ENCODE results near the gene GNL3L. TPM values are rescaled to one million over a fixed set of nuclear protein-coding genes. Genes with fewer than 3 reads are reported as not detected.
"Not testable (repeated sequence)": the region's sequence is repeated elsewhere in the genome, so short reads cannot be mapped to it uniquely, and the experiment has no call there.

The GNL3L gene
- total RNA-seq, 1 experiment from 2014 or later = 39.3 TPM

DNA sequence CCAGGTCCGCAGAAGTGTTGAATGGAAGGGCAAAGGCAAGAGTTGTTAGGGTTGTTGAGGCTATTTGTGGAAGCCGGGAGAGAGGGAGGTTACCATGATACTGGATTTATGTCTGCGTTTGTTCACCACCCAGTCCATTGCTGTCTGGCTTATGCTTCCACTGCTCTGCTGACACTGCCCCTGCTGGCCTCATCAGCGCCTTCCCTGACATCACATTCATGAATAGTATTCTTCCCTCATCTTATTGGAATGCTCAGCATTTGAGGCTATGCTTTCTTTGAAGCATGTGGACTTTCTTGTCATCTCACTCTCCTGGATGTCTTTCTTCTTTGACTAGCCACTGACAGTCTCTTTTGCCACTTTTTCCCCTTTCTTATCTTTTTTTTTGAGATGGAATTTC lies 10.3 kb downstream of the GNL3L start:
- H3K9ac ChIP-seq (ENCODE audit: low read length) = no peak overlapping the region
- no peak overlapping the region for H2AFZ ChIP-seq (ENCODE audit: low read length)
- H3K4me1 ChIP-seq (ENCODE audit: low read length) = no peaks in the 10 kb centered on the region
- H3K27ac ChIP-seq (ENCODE audit: low read length) = no peak overlapping the region
- H3K79me2 ChIP-seq (ENCODE audit: low read length) = peaks cover 8% of the 10 kb centered on the region
- H3K4me3 ChIP-seq (ENCODE audit: low read length) = no peak overlapping the region
- no peak for DNase-seq
- H3K36me3 ChIP-seq (ENCODE audit: insufficient read depth, low read length) = peaks cover 15% of the 10 kb centered on the region
- H3K9me3 ChIP-seq (ENCODE audit: low read length) = no peaks in the 10 kb centered on the region
- no peaks in the 10 kb centered on the region for H3K9me2 ChIP-seq (replicated peaks; ENCODE audit: insufficient read depth, low read length)
- H3K4me2 ChIP-seq (ENCODE audit: low read depth, low read length, poor library complexity, severe bottlenecking) = no peak overlapping the region
- H4K20me1 ChIP-seq (ENCODE audit: insufficient read depth, low read depth, low read length) = no peaks in the 10 kb centered on the region
- no peaks in the 10 kb centered on the region for H3K27me3 ChIP-seq (ENCODE audit: low read length)

DNA sequence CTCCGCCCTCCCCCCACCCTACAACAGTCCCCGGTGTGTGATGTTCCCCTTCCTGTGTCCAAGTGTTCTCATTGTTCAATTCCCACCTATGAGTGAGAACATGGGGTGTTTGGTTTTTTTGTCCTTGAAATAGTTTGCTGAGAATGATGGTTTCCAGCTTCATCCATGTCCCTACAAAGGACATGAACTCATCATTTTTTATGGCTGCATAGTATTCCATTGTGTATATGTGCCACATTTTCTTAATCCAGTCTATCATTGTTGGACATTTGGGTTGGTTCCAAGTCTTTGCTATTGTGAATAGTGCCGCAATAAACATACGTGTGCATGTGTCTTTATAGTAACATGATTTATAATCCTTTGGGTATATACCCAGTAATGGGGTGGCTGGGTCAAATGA lies 12.2 kb downstream of the GNL3L start:
- H3K27ac ChIP-seq (ENCODE audit: low read length); H3K9me2 ChIP-seq (replicated peaks; ENCODE audit: insufficient read depth, low read length); H3K27me3 ChIP-seq (ENCODE audit: low read length); H2AFZ ChIP-seq (ENCODE audit: low read length); H3K4me2 ChIP-seq (ENCODE audit: low read depth, low read length, poor library complexity, severe bottlenecking); H4K20me1 ChIP-seq (ENCODE audit: insufficient read depth, low read depth, low read length); H3K79me2 ChIP-seq (ENCODE audit: low read length); H3K9me3 ChIP-seq (ENCODE audit: low read length); H3K9ac ChIP-seq (ENCODE audit: low read length); DNase-seq; H3K4me3 ChIP-seq (ENCODE audit: low read length); H3K4me1 ChIP-seq (ENCODE audit: low read length): not testable (repeated sequence)
- H3K36me3 ChIP-seq (ENCODE audit: insufficient read depth, low read length) = peaks cover 19% of the 10 kb centered on the region

DNA sequence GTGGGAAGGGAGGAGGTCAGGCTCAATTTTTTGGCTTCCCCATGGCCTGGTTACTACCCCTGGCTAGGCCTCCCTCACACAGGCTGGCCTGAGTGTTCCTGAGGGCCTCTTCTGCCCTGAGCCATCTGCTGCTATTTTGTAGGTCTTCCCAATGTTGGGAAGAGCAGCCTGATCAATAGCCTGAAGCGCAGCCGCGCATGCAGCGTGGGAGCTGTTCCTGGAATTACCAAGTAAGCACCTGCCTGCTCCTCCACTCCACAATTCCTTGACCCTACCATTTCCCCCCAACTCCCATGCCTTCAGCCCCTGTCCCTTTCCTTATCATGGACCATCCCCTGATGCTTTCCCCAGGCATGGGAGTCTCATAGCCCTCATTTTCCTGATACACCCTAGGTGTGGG lies 20.8 kb downstream of the GNL3L start:
- no peak overlapping the region for H3K4me3 ChIP-seq (ENCODE audit: low read length)
- H3K4me2 ChIP-seq (ENCODE audit: low read depth, low read length, poor library complexity, severe bottlenecking) = no peak overlapping the region
- no peaks in the 10 kb centered on the region for H3K27me3 ChIP-seq (ENCODE audit: low read length)
- H3K36me3 ChIP-seq (ENCODE audit: insufficient read depth, low read length) = peaks cover 12% of the 10 kb centered on the region; the same call in 1 of the 2 replicates
- no peaks in the 10 kb centered on the region for H3K9me2 ChIP-seq (replicated peaks; ENCODE audit: insufficient read depth, low read length)
- DNase-seq = no peak
- H2AFZ ChIP-seq (ENCODE audit: low read length) = no peak overlapping the region
- H3K9me3 ChIP-seq (ENCODE audit: low read length) = no peaks in the 10 kb centered on the region
- H3K79me2 ChIP-seq (ENCODE audit: low read length) = no peaks in the 10 kb centered on the region
- H4K20me1 ChIP-seq (ENCODE audit: insufficient read depth, low read depth, low read length) = no peaks in the 10 kb centered on the region
- no peak overlapping the region for H3K9ac ChIP-seq (ENCODE audit: low read length)
- no peaks in the 10 kb centered on the region for H3K4me1 ChIP-seq (ENCODE audit: low read length)
- no peak overlapping the region for H3K27ac ChIP-seq (ENCODE audit: low read length)

DNA sequence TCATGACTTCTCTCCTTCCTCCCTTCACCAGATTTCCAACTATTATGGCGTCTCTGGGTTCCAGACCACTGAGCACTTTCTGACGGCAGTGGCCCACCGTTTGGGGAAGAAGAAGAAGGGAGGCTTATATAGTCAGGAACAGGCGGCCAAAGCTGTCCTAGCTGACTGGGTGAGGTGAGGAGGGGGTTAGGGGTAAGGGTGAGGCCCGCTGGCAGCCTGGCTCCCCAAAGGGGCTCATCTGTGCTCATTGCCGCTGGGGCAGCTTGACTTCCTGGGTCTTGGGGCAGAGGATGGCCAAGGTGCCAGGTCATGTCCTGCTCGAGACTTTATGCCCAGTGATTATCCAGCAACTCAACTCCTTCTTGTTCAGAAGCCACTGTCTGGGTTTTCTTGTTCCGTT lies 21.8 kb downstream of the GNL3L start:
- no peaks in the 10 kb centered on the region for H3K79me2 ChIP-seq (ENCODE audit: low read length)
- DNase-seq = no peak
- no peak overlapping the region for H3K4me3 ChIP-seq (ENCODE audit: low read length)
- H3K36me3 ChIP-seq (ENCODE audit: insufficient read depth, low read length) = peaks cover 17% of the 10 kb centered on the region; the same call in 1 of the 2 replicates
- H3K4me1 ChIP-seq (ENCODE audit: low read length) = no peaks in the 10 kb centered on the region
- no peak overlapping the region for H3K27ac ChIP-seq (ENCODE audit: low read length)
- no peaks in the 10 kb centered on the region for H3K9me2 ChIP-seq (replicated peaks; ENCODE audit: insufficient read depth, low read length)
- H3K9ac ChIP-seq (ENCODE audit: low read length) = no peak overlapping the region
- H3K27me3 ChIP-seq (ENCODE audit: low read length) = no peaks in the 10 kb centered on the region
- no peaks in the 10 kb centered on the region for H3K9me3 ChIP-seq (ENCODE audit: low read length)
- no peak overlapping the region for H3K4me2 ChIP-seq (ENCODE audit: low read depth, low read length, poor library complexity, severe bottlenecking)
- no peaks in the 10 kb centered on the region for H4K20me1 ChIP-seq (ENCODE audit: insufficient read depth, low read depth, low read length)
- no peak overlapping the region for H2AFZ ChIP-seq (ENCODE audit: low read length)

DNA sequence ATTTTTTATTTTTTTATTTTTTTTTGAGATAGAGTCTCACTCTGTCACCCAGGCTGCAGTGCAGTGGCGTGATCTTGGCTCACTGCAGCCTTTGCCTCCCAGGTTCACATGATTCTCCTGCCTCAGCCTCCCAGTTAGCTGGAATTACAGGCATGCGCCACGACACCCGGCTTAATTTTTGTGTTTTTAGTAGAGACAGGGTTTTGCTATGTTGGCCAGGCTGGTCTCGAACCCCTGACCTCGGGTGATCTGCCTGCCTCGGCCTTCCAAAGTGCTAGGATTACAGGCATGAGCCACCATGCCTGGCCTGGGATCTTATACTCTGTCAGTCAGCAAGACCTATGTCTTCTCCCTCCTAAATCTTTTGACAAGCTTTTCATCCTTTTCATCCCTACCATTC lies 25.0 kb downstream of the GNL3L start:
- peaks cover 24% of the 10 kb centered on the region for H3K36me3 ChIP-seq (ENCODE audit: insufficient read depth, low read length)
- not testable (repeated sequence) for H3K9me2 ChIP-seq (replicated peaks; ENCODE audit: insufficient read depth, low read length); H3K4me1 ChIP-seq (ENCODE audit: low read length); H4K20me1 ChIP-seq (ENCODE audit: insufficient read depth, low read depth, low read length); DNase-seq; H3K27me3 ChIP-seq (ENCODE audit: low read length); H3K79me2 ChIP-seq (ENCODE audit: low read length); H3K4me2 ChIP-seq (ENCODE audit: low read depth, low read length, poor library complexity, severe bottlenecking); H3K9me3 ChIP-seq (ENCODE audit: low read length); H3K27ac ChIP-seq (ENCODE audit: low read length); H3K4me3 ChIP-seq (ENCODE audit: low read length); H2AFZ ChIP-seq (ENCODE audit: low read length); H3K9ac ChIP-seq (ENCODE audit: low read length)

DNA sequence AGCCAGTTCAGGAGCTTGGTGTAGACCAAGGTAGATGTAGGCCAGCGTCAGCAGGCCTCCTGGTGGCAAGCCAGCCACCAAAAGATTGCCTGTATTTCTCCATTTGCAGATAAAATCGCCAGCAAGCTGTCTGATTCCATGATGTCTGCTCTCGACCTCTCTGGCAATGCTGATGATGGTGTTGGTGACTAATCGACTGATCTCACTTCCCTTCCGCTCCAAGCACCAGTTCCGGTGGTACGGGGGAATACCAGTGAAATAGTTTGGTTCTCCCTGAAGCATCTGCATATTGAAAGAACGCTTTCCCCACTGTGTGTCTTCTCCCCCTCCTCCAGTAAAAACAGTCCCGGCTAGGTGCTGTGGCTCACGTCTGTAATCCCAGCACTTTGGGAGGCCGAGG lies 30.4 kb downstream of the GNL3L start:
- Histone ChIP-seq H3K79me2 (ENCODE audit: low read length) (no peaks in the 10 kb centered on the region), H3K4me1 (ENCODE audit: low read length) (no peaks in the 10 kb centered on the region), H3K9me3 (ENCODE audit: low read length) (no peaks in the 10 kb centered on the region), H4K20me1 (ENCODE audit: insufficient read depth, low read depth, low read length) (no peaks in the 10 kb centered on the region), H2AFZ (ENCODE audit: low read length) (no peak overlapping the region), H3K9me2 (replicated peaks; ENCODE audit: insufficient read depth, low read length) (no peaks in the 10 kb centered on the region), H3K27me3 (ENCODE audit: low read length) (no peaks in the 10 kb centered on the region), H3K4me2 (ENCODE audit: low read depth, low read length, poor library complexity, severe bottlenecking) (no peak overlapping the region), H3K36me3 (ENCODE audit: insufficient read depth, low read length) (peaks cover 25% of the 10 kb centered on the region), H3K9ac (ENCODE audit: low read length) (no peak overlapping the region), H3K27ac (ENCODE audit: low read length) (no peak overlapping the region), H3K4me3 (ENCODE audit: low read length) (no peak overlapping the region)
- no peak for DNase-seq

DNA sequence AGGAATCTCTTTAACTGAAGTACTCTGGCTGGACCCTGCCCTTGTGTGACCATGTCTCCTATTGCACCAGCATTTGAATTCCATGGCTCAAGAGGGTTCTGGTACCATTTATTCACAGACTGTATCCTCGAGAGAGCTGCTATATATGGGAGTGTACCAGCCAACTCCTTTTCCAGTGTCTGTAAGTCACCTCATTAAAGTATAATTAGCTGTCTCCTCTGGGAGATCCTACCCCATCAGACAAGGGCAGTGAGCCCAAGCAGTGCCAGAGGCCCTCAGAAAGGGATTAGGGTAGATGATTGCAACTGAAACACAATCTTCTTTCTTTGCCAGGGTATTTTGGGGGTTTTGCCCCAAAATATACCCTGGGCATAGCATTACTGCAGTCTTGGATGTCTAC lies 31.6 kb downstream of the GNL3L start:
- no peak for DNase-seq
- Histone ChIP-seq H3K9ac (ENCODE audit: low read length) (no peak overlapping the region), H4K20me1 (ENCODE audit: insufficient read depth, low read depth, low read length) (no peaks in the 10 kb centered on the region), H3K36me3 (ENCODE audit: insufficient read depth, low read length) (peaks cover 18% of the 10 kb centered on the region), H3K9me2 (replicated peaks; ENCODE audit: insufficient read depth, low read length) (no peaks in the 10 kb centered on the region), H3K9me3 (ENCODE audit: low read length) (no peaks in the 10 kb centered on the region), H3K27me3 (ENCODE audit: low read length) (no peaks in the 10 kb centered on the region), H2AFZ (ENCODE audit: low read length) (no peak overlapping the region), H3K4me3 (ENCODE audit: low read length) (no peak overlapping the region), H3K27ac (ENCODE audit: low read length) (no peak overlapping the region), H3K4me1 (ENCODE audit: low read length) (no peaks in the 10 kb centered on the region), H3K79me2 (ENCODE audit: low read length) (no peaks in the 10 kb centered on the region), H3K4me2 (ENCODE audit: low read depth, low read length, poor library complexity, severe bottlenecking) (no peak overlapping the region)

DNA sequence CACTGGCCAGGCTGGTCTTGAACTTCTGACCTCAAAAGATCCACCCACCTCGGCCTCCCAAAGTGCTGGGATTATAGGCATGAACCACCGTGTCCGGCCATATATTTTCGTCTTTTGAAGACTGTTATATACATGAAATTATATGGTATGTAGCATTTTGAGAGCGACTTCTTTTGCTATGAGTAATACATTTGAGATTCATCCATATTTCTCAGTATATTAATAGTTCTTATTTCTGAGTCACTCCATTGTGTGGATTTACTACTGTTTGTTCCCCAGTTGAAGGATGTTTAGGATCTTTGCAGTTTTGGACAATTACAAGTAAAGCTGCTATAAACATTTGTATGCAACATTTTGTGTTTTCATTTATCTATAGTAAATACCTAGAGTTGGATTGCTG lies 34.9 kb downstream of the GNL3L start:
- no peak overlapping the region for H3K4me2 ChIP-seq (ENCODE audit: low read depth, low read length, poor library complexity, severe bottlenecking)
- H3K9ac ChIP-seq (ENCODE audit: low read length) = no peak overlapping the region
- H3K9me2 ChIP-seq (replicated peaks; ENCODE audit: insufficient read depth, low read length) = no peaks in the 10 kb centered on the region
- no peak overlapping the region for H3K4me3 ChIP-seq (ENCODE audit: low read length)
- no peak overlapping the region for H2AFZ ChIP-seq (ENCODE audit: low read length)
- DNase-seq = no peak
- no peaks in the 10 kb centered on the region for H4K20me1 ChIP-seq (ENCODE audit: insufficient read depth, low read depth, low read length)
- H3K27ac ChIP-seq (ENCODE audit: low read length) = no peak overlapping the region
- no peaks in the 10 kb centered on the region for H3K9me3 ChIP-seq (ENCODE audit: low read length)
- H3K4me1 ChIP-seq (ENCODE audit: low read length) = no peaks in the 10 kb centered on the region
- peaks cover 15% of the 10 kb centered on the region; the same call in 1 of the 2 replicates for H3K36me3 ChIP-seq (ENCODE audit: insufficient read depth, low read length)
- H3K27me3 ChIP-seq (ENCODE audit: low read length) = no peaks in the 10 kb centered on the region
- H3K79me2 ChIP-seq (ENCODE audit: low read length) = no peaks in the 10 kb centered on the region

DNA sequence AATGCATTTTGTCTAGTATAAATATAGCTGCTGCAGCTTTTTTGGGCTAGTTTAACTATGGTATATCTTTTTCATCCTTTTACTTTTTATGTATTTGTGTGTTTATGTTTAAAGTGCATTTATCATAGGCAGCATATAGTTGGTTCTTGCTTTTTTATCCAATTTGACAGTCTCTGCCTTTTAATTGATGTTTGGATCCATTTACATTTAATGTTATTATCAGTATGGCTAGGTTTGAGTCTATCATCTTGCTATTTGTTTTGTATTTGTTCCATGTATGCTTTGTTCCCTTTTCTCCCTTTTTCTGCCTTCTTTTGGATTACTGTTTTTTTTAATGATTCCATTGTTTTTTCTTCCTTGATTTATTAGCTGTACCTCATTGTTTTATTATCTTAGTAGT lies 40.3 kb downstream of the GNL3L start:
- Histone ChIP-seq H3K9me2 (replicated peaks; ENCODE audit: insufficient read depth, low read length) (no peaks in the 10 kb centered on the region), H2AFZ (ENCODE audit: low read length) (no peak overlapping the region), H3K9me3 (ENCODE audit: low read length) (no peaks in the 10 kb centered on the region), H3K4me1 (ENCODE audit: low read length) (no peaks in the 10 kb centered on the region), H4K20me1 (ENCODE audit: insufficient read depth, low read depth, low read length) (no peaks in the 10 kb centered on the region), H3K27me3 (ENCODE audit: low read length) (no peaks in the 10 kb centered on the region), H3K9ac (ENCODE audit: low read length) (no peak overlapping the region), H3K4me2 (ENCODE audit: low read depth, low read length, poor library complexity, severe bottlenecking) (no peak overlapping the region), H3K79me2 (ENCODE audit: low read length) (no peaks in the 10 kb centered on the region), H3K4me3 (ENCODE audit: low read length) (no peak overlapping the region), H3K36me3 (ENCODE audit: insufficient read depth, low read length) (peaks cover 12% of the 10 kb centered on the region; the same call in 1 of the 2 replicates), H3K27ac (ENCODE audit: low read length) (no peak overlapping the region)
- no peak for DNase-seq

All from Karpas-422 (cell line).